T-helper 9 cell (primary cell): ENCODE measurements around the gene ENPP6.

Experiments
- DNase-seq: peaks from one replicate; pipeline ENCODE4 v3.0.0-alpha.2; 2020

ENPP6 gene

DNA sequence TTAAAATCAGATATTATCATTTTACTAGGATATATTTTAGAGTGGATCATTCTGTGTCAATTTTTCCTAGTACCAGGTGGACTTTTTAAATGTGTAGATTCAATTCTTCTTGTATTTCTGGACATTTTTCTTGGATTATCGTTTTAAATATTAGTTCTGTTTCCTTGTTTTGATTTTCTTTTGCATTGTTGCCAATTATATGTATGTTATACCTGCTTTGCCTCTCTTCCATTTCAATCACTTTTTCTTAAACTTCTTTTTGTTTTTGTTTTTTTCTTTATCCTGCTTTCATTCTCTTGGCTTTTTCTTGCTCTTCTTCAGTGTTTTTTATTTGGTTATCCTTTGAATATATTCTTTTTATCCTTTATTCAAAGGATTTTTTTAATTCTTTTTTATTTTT is 171.5 kb downstream of the ENPP6 start:
- no peak for DNase-seq

DNA sequence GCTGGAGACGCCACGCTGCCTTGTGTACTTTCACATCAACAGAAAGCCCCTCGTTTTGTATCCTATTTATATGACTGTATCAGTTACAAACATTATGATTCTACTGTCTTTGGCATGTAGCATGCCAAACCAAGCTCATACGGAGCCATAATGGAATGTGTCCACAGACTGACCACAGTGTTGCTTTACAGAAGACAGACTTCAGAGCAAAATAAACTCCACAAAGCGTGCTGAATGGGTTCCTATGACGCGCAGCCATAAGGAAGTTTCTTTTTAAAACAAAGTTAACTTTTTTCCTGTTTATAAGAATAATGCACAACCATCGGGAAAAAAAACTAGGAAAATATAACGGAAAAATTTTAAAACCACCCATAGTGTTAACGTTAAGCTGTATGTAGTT is 176.5 kb downstream of the ENPP6 start:
- DNase-seq: no peak

DNA sequence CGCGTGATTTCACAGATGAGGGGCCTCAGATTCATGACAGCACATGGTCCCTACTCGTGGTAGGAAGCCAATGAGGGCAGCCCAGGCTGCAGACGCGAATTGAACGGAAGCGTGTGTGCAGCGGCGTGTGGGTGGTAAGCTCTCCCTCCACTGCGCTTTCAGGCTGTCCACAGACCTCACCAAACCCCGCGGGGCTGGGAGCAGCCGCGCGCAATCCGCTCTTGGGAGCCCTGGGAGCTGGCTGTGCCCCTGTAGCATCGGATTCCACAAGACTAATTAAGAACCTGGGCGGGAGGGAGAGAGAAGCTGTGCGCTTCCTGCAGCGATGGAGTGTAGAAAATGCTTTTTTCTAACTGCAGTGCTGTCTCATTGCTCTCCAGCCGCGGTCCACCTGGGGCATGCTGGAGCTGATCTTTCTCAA is 177.7 kb downstream of the ENPP6 start:
- no peak for DNase-seq
